Fibroblast of pulmonary artery (primary cell): ENCODE measurements around the gene JPH2.

Experiments used
- DNase-seq: peaks from one replicate; pipeline ENCODE4 v3.0.0-alpha.2; 2010; ENCODE audit warnings: low read depth
- H3K4me3 ChIP-seq: replicated peaks from 2 replicates; pipeline ENCODE4 v1.5.1; 2011; ENCODE audit warnings: low read depth, mild to moderate bottlenecking, control low read depth, low read length, moderate library complexity
- CTCF ChIP-seq: IDR thresholded peaks from 2 replicates; pipeline ENCODE4 v1.5.1; 2011; ENCODE audit warnings: mild to moderate bottlenecking, control low read depth, low read length, inconsistent platforms; ENCODE audit errors: missing control alignments

The JPH2 gene

GRCh38 chr20:44173116-44173515 is 13.9 kb downstream of the JPH2 start:
- DNase-seq = no peak
- TF ChIP-seq CTCF = no peak
- H3K4me3 ChIP-seq = no peak overlapping the region

- H3K4me3 ChIP-seq = no peak overlapping the region
- TF ChIP-seq CTCF = no peak
- DNase-seq = no peak
These were observed 14.4 kb downstream of the JPH2 start for GRCh38 chr20:44172572-44172950.

GRCh38 chr20:44171775-44172571 is 15.0 kb downstream of the JPH2 start:
- no peak for TF ChIP-seq CTCF
- DNase-seq = no peak

GRCh38 chr20:44170816-44171410 is 16.1 kb downstream of the JPH2 start:
- DNase-seq = peak; percentile 42
- H3K4me3 ChIP-seq = no peak overlapping the region
- no peak for TF ChIP-seq CTCF

More at GRCh38 chr20:44171775-44172571, 15.0 kb downstream of the JPH2 start:
- no peak overlapping the region for H3K4me3 ChIP-seq

GRCh38 chr20:44167736-44168135 is 19.3 kb downstream of the JPH2 start:
- H3K4me3 ChIP-seq = no peak overlapping the region
- no peak for TF ChIP-seq CTCF
- no peak for DNase-seq

- peak; percentile 69 for DNase-seq
- TF ChIP-seq CTCF = no peak
- no peak overlapping the region for H3K4me3 ChIP-seq
These were observed 20.5 kb downstream of the JPH2 start for GRCh38 chr20:44166477-44166876.
